Gastroesophageal sphincter (tissue), 4 donors: Measurements from ENCODE around the gene ERP44. TPM values are rescaled to one million over a fixed set of nuclear protein-coding genes. Genes with fewer than 3 reads are reported as not detected.

Experiments
- ATAC-seq: fragments of 150-250 bp; one replicate; pipeline ENCODE4 v1.9.1; 2016; ENCODE audit warnings: mild to moderate bottlenecking, moderate library complexity
- H3K27ac ChIP-seq, 4 donors: fragments of 200-600 bp; sonication (generic) in 3 of 4; 1 replicate in 3 of 4; 2 replicates in 1 of 4; pipeline ENCODE4 v1.5.1; 2016 to 2019
- H3K27me3 ChIP-seq: fragments of 200-600 bp; sonication (generic); one replicate; pipeline ENCODE4 v1.5.1; 2019
- H3K36me3 ChIP-seq, 2 donors: fragments of 200-600 bp; sonication (generic); one replicate each; pipeline ENCODE4 v1.5.1; 2019; ENCODE audit warnings: control low read depth in 1 of 2
- H3K4me1 ChIP-seq, 3 donors: fragments of 200-600 bp; sonication (generic); 1 replicate in 2 of 3; 2 replicates in 1 of 3; pipeline ENCODE4 v1.5.1; 2016 to 2019; ENCODE audit warnings: control low read depth in 2 of 3
- H3K4me3 ChIP-seq, 2 donors: fragments of 200-600 bp; sonication (generic); one replicate each; pipeline ENCODE4 v1.5.1; 2019; ENCODE audit warnings: mild to moderate bottlenecking in 1 of 2, moderate library complexity in 1 of 2
- H3K9me3 ChIP-seq, 3 donors: fragments of 200-600 bp; sonication (generic); one replicate each; pipeline ENCODE4 v1.5.1; 2017 to 2019; ENCODE audit warnings: control low read depth in 2 of 3
- CTCF ChIP-seq, 4 experiments: fragments of 200-600 bp in 2 of 4; fragments of 450-650 bp in 2 of 4; sonication (generic) in 1 of 4; IDR thresholded peaks; one replicate each; pipeline ENCODE4 v1.5.1; 2017 to 2019; ENCODE audit warnings: antibody characterized with exemption in 4 of 4, mild to moderate bottlenecking in 2 of 4, moderate library complexity in 2 of 4
- EP300 ChIP-seq: sonication (generic); formaldehyde crosslinking; IDR thresholded peaks from one replicate; pipeline ENCODE4 v1.6.1; 2017; ENCODE audit warnings: antibody characterized with exemption, mild to moderate bottlenecking
- POLR2A ChIP-seq, 2 donors: fragments of 450-650 bp; IDR thresholded peaks; one replicate each; pipeline ENCODE4 v1.6.1; 2017; ENCODE audit warnings: antibody characterized with exemption in 2 of 2, mild to moderate bottlenecking in 2 of 2, moderate library complexity in 1 of 2
- POLR2AphosphoS5 ChIP-seq: sonication (generic); formaldehyde crosslinking; IDR thresholded peaks from one replicate; pipeline ENCODE4 v1.6.1; 2017; ENCODE audit warnings: antibody characterized with exemption
- WGBS, 2 donors: methylation state at CpG; one replicate each; pipeline ENCODE4 v1.1.5; 2018; ENCODE audit warnings: low coverage in 1 of 2; 5-methylcytosine and 5-hydroxymethylcytosine counted together
- total RNA-seq, 4 donors: library from RNA; depleted of rRNA; stranded (reverse); fragments of >200 nt; gene quantifications; one replicate each; pipeline ENCODE4 v1.1.0, GENCODE V29; 2016

The ERP44 gene
- total RNA-seq, 4 donors from 2014 or later = 13.7 to 19.2 (median 13.8) TPM

- Histone ChIP-seq H3K4me1 (peaks cover 0 to 36% (median 0%) of the 10 kb centered on the region in 3 donors), H3K9me3 (no peaks in the 10 kb centered on the region), H3K27me3 (no peaks in the 10 kb centered on the region), H3K4me3 (no peak overlapping the region), H3K36me3 (no peaks in the 10 kb centered on the region), H3K27ac (no peak overlapping the region)
- TF ChIP-seq EP300 = no peak
- no peak for TF ChIP-seq CTCF (IDR thresholded peaks at IDR 0.05)
- TF ChIP-seq POLR2A (IDR thresholded peaks at IDR 0.05) = no peak
- no peak for TF ChIP-seq POLR2AphosphoS5
- ATAC-seq = no peak
- 67 to 100% methylated on average over 1 of the region's 1 CpG for WGBS, 2 donors
Observed at GRCh38 chr9:100091650-100092049, 7.2 kb downstream of the ERP44 start.

GRCh38 chr9:100090880-100091279 is 7.9 kb downstream of the ERP44 start:
- TF ChIP-seq EP300 = no peak
- no peak for TF ChIP-seq POLR2AphosphoS5
- TF ChIP-seq POLR2A (IDR thresholded peaks at IDR 0.05) = no peak
- no peak for TF ChIP-seq CTCF (IDR thresholded peaks at IDR 0.05)
- Histone ChIP-seq H3K27ac (no peak overlapping the region), H3K9me3 (no peaks in the 10 kb centered on the region), H3K4me3 (no peak overlapping the region), H3K4me1 (peaks cover 0 to 32% (median 0%) of the 10 kb centered on the region in 3 donors), H3K36me3 (no peaks in the 10 kb centered on the region), H3K27me3 (no peaks in the 10 kb centered on the region)
- WGBS, 2 donors = 93 to 100% methylated on average over 1 of the region's 1 CpG
- ATAC-seq = no peak

- TF ChIP-seq EP300 (no peak), CTCF (IDR thresholded peaks at IDR 0.05) (no peak), POLR2A (IDR thresholded peaks at IDR 0.05) (no peak), POLR2AphosphoS5 (no peak)
- no peak for ATAC-seq
- H3K4me1 ChIP-seq = peaks cover 0 to 31% (median 2%) of the 10 kb centered on the region in 3 donors
- H3K4me3 ChIP-seq = no peak overlapping the region
- H3K9me3 ChIP-seq = no peaks in the 10 kb centered on the region
- no peaks in the 10 kb centered on the region for H3K27me3 ChIP-seq
- 66 to 73% methylated on average over 4 of the region's 4 CpGs for WGBS, 2 donors
- H3K36me3 ChIP-seq = no peaks in the 10 kb centered on the region
- H3K27ac ChIP-seq = no peak overlapping the region
Observed at GRCh38 chr9:100088202-100088601, 10.6 kb downstream of the ERP44 start.

- Histone ChIP-seq H3K27ac (no peak overlapping the region), H3K4me3 (no peak overlapping the region), H3K4me1 (peaks cover 0 to 38% (median 4%) of the 10 kb centered on the region in 3 donors), H3K36me3 (no peaks in the 10 kb centered on the region), H3K27me3 (no peaks in the 10 kb centered on the region), H3K9me3 (no peaks in the 10 kb centered on the region)
- TF ChIP-seq EP300 = no peak
- TF ChIP-seq POLR2AphosphoS5 = no peak
- TF ChIP-seq POLR2A (IDR thresholded peaks at IDR 0.05) = no peak
- TF ChIP-seq CTCF (IDR thresholded peaks at IDR 0.05) = no peak
- ATAC-seq = no peak
- 76 to 89% methylated on average over 1 of the region's 1 CpG for WGBS, 2 donors
Observed at GRCh38 chr9:100087218-100087617, 11.6 kb downstream of the ERP44 start.

GRCh38 chr9:100086097-100086635 is 12.6 kb downstream of the ERP44 start:
- 88 to 97% methylated on average over 3 of the region's 3 CpGs for WGBS, 2 donors
- no peak overlapping the region for H3K4me3 ChIP-seq
- no peak for ATAC-seq

More at GRCh38 chr9:100086097-100086635, 12.6 kb downstream of the ERP44 start:
- H3K36me3 ChIP-seq = no peaks in the 10 kb centered on the region
- TF ChIP-seq POLR2A (IDR thresholded peaks at IDR 0.05) (no peak), CTCF (IDR thresholded peaks at IDR 0.05) (no peak), EP300 (no peak), POLR2AphosphoS5 (no peak)
- no peaks in the 10 kb centered on the region for H3K9me3 ChIP-seq
- no peak overlapping the region for H3K27ac ChIP-seq
- H3K27me3 ChIP-seq = no peaks in the 10 kb centered on the region
- peaks cover 0 to 43% (median 4%) of the 10 kb centered on the region in 3 donors for H3K4me1 ChIP-seq
